ENCODE results near the gene TKTL1. TPM values are rescaled to one million over a fixed set of nuclear protein-coding genes. Genes with fewer than 3 reads are reported as not detected.

The TKTL1 gene
- total and polyA plus RNA-seq, 11 donors: 2.0 to 13.4 (median 7.7) TPM

- no peaks in the 10 kb centered on the region for H3K27me3 ChIP-seq
- TF ChIP-seq CTCF (IDR thresholded peaks at IDR 0.05) (no peak), POLR2A (IDR thresholded peaks at IDR 0.05) (no peak)
- peaks cover 2 to 95% (median 90%) of the 10 kb centered on the region in 9 donors for H3K36me3 ChIP-seq
- peak overlapping the region in 2 of 12 donors; percentile 3 to 97 for H3K27ac ChIP-seq
- intact Hi-C loops (cut with DNase I): no loop called here
- DNase-seq (no peak), ATAC-seq (no peak)
- no peaks in the 10 kb centered on the region for H3K9me3 ChIP-seq
- H3K4me3 ChIP-seq: no peak overlapping the region
- 56 to 74% (median 69%) methylated on average over 19 to 20 of the region's 20 CpGs for WGBS, 4 donors
- peaks cover 0 to 50% (median 23%) of the 10 kb centered on the region in 12 donors for H3K4me1 ChIP-seq
Measured at GRCh38 chrX:154363706-154364439, 68.3 kb downstream of the TKTL1 start.

- TF ChIP-seq CTCF (IDR thresholded peaks at IDR 0.05) (no peak), POLR2A (IDR thresholded peaks at IDR 0.05) (no peak)
- no peaks in the 10 kb centered on the region for H3K27me3 ChIP-seq
- intact Hi-C loops (cut with DNase I): no loop called here
- peaks cover 0 to 43% (median 23%) of the 10 kb centered on the region in 12 donors for H3K4me1 ChIP-seq
- no peak for ATAC-seq
- peaks cover 2 to 82% (median 77%) of the 10 kb centered on the region in 9 donors for H3K36me3 ChIP-seq
- DNase-seq: no peak
- no peak overlapping the region for H3K4me3 ChIP-seq
- 48 to 66% (median 59%) methylated on average over 12 to 20 of the region's 20 CpGs for WGBS, 4 donors
- H3K9me3 ChIP-seq: no peaks in the 10 kb centered on the region
- peak overlapping the region in 8 of 12 donors; percentile 23 to 99 (median 94) for H3K27ac ChIP-seq
Measured at GRCh38 chrX:154365052-154365600, 69.5 kb downstream of the TKTL1 start.

GRCh38 chrX:154365997-154366665 is 70.5 kb downstream of the TKTL1 start:
- no peak for ATAC-seq
- H3K36me3 ChIP-seq: peaks cover 2 to 72% (median 68%) of the 10 kb centered on the region in 9 donors
- peak overlapping the region in 11 of 12 donors; percentile 8 to 99 (median 96) for H3K27ac ChIP-seq
- no peaks in the 10 kb centered on the region for H3K9me3 ChIP-seq
- 62 to 74% (median 69%) methylated on average over 20 to 32 of the region's 32 CpGs for WGBS, 4 donors
- TF ChIP-seq POLR2A (IDR thresholded peaks at IDR 0.05): no peak
- TF ChIP-seq CTCF (IDR thresholded peaks at IDR 0.05): no peak
- intact Hi-C loops (cut with DNase I): no loop called here
- H3K4me1 ChIP-seq: peaks cover 0 to 40% (median 23%) of the 10 kb centered on the region in 12 donors
- no peak for DNase-seq
- H3K27me3 ChIP-seq: no peaks in the 10 kb centered on the region
- H3K4me3 ChIP-seq: peak overlapping the region in 1 of 12 donors; percentile 9

- Histone ChIP-seq H3K4me1 (peaks cover 0 to 36% (median 23%) of the 10 kb centered on the region in 12 donors), H3K4me3 (peak overlapping the region in 1 of 12 donors; percentile 93)
- ATAC-seq: peak; percentile 6 to 40 (median 28)
Measured at GRCh38 chrX:154366666-154367055, 71.1 kb downstream of the TKTL1 start.

More at GRCh38 chrX:154366666-154367055, 71.1 kb downstream of the TKTL1 start:
- Histone ChIP-seq H3K27me3 (no peaks in the 10 kb centered on the region), H3K36me3 (peaks cover 2 to 67% (median 63%) of the 10 kb centered on the region in 9 donors), H3K27ac (peak overlapping the region in 11 of 12 donors; percentile 71 to 100 (median 97)), H3K9me3 (no peaks in the 10 kb centered on the region)
- peak in 4 of 5 donors; percentile 62 to 76 (median 66) for DNase-seq
- 39 to 73% (median 58%) methylated on average over 11 of the region's 11 CpGs for WGBS, 4 donors
- intact Hi-C loops (cut with DNase I): no loop called here
- TF ChIP-seq CTCF (IDR thresholded peaks at IDR 0.05) (no peak), POLR2A (IDR thresholded peaks at IDR 0.05) (no peak)

All from heart left ventricle (tissue), 16 donors.